Measurements from ENCODE around the gene BLCAP. TPM values are rescaled to one million over a fixed set of nuclear protein-coding genes. Genes with fewer than 3 reads are reported as not detected.

The BLCAP gene
- total and polyA plus RNA-seq, 2 experiments from 2014 or later, result 62.2 to 64.8 TPM

DNA sequence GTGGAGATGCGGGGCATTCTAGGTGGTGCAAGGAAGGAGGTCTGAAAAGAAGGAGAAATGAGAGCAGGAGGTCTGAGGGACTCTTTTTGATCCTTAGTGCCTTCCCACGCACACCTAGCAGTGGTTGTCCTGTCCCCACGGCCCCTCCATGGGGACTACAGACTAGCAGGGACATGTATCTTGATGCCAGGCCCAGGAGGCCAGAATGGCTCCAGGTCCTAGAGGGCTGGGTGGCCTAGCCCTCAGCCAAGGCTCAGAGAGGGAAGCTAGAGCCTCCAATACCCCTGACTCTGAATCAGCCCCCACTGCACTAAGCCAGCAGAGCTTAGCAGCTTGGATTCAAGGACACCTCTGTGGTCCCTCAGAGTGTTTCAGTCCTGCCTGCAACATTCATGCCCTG lies 16.7 kb upstream of the BLCAP start:
- H3F3A ChIP-seq (replicated peaks; ENCODE audit: low read depth), result no peaks in the 10 kb centered on the region
- DNase-seq (ENCODE audit: low spot score) (no peak), ATAC-seq (no peak)
- H3K4me3 ChIP-seq, result no peak overlapping the region
- no peaks in the 10 kb centered on the region for H3K36me3 ChIP-seq (ENCODE audit: insufficient read depth)
- no peak overlapping the region for H3K27ac Mint-ChIP-seq
- 0 out of 2 replicates have a peak, but pooled peaks cover under 1% of the 10 kb centered on the region for H3K4me1 ChIP-seq (ENCODE audit: insufficient read depth)
- H4K20me1 ChIP-seq (replicated peaks; ENCODE audit: insufficient read depth), result no peaks in the 10 kb centered on the region
- H3K4me1 Mint-ChIP-seq, result peaks cover 3% of the 10 kb centered on the region; the same call in 2 of the 3 replicates
- H3K36me3 Mint-ChIP-seq (ENCODE audit: low read depth), result no peaks in the 10 kb centered on the region
- H3K79me2 ChIP-seq (replicated peaks; ENCODE audit: insufficient read depth), result no peaks in the 10 kb centered on the region
- H2AFZ ChIP-seq, result no peak overlapping the region
- H3K4me3 Mint-ChIP-seq, result no peak overlapping the region
- H3K27me3 Mint-ChIP-seq (ENCODE audit: insufficient read depth, low read depth, poor library complexity), result peaks cover 7% of the 10 kb centered on the region
- no peaks in the 10 kb centered on the region for H3K9me2 ChIP-seq (ENCODE audit: insufficient read depth)
- H3K27ac ChIP-seq (ENCODE audit: low read depth), result no peak overlapping the region
- no peak overlapping the region for H3K4me2 ChIP-seq
- H3K27me3 ChIP-seq (ENCODE audit: insufficient read depth), result no peaks in the 10 kb centered on the region
- H3K9me3 Mint-ChIP-seq, result no peaks in the 10 kb centered on the region
- TF ChIP-seq, protein P1, sequence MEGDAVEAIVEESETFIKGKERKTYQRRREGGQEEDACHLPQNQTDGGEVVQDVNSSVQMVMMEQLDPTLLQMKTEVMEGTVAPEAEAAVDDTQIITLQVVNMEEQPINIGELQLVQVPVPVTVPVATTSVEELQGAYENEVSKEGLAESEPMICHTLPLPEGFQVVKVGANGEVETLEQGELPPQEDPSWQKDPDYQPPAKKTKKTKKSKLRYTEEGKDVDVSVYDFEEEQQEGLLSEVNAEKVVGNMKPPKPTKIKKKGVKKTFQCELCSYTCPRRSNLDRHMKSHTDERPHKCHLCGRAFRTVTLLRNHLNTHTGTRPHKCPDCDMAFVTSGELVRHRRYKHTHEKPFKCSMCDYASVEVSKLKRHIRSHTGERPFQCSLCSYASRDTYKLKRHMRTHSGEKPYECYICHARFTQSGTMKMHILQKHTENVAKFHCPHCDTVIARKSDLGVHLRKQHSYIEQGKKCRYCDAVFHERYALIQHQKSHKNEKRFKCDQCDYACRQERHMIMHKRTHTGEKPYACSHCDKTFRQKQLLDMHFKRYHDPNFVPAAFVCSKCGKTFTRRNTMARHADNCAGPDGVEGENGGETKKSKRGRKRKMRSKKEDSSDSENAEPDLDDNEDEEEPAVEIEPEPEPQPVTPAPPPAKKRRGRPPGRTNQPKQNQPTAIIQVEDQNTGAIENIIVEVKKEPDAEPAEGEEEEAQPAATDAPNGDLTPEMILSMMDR (conservative IDR thresholded peaks at IDR 0.05; ENCODE audit: low read depth in 2 of 2), result no peak
- no peak for TF ChIP-seq EZH2phosphoT487 (IDR thresholded peaks at IDR 0.05; ENCODE audit: unreplicated experiment)
- TF ChIP-seq ZNF114 (CRISPR knock-in tag; IDR thresholded peaks at IDR 0.05), result no peak
- no peak for TF ChIP-seq JUNB (IDR thresholded peaks at IDR 0.05; ENCODE audit: unreplicated experiment)
- no peak for TF ChIP-seq POLR2AphosphoS5 (IDR thresholded peaks at IDR 0.05; ENCODE audit: low read depth)
- TF ChIP-seq, protein P2, sequence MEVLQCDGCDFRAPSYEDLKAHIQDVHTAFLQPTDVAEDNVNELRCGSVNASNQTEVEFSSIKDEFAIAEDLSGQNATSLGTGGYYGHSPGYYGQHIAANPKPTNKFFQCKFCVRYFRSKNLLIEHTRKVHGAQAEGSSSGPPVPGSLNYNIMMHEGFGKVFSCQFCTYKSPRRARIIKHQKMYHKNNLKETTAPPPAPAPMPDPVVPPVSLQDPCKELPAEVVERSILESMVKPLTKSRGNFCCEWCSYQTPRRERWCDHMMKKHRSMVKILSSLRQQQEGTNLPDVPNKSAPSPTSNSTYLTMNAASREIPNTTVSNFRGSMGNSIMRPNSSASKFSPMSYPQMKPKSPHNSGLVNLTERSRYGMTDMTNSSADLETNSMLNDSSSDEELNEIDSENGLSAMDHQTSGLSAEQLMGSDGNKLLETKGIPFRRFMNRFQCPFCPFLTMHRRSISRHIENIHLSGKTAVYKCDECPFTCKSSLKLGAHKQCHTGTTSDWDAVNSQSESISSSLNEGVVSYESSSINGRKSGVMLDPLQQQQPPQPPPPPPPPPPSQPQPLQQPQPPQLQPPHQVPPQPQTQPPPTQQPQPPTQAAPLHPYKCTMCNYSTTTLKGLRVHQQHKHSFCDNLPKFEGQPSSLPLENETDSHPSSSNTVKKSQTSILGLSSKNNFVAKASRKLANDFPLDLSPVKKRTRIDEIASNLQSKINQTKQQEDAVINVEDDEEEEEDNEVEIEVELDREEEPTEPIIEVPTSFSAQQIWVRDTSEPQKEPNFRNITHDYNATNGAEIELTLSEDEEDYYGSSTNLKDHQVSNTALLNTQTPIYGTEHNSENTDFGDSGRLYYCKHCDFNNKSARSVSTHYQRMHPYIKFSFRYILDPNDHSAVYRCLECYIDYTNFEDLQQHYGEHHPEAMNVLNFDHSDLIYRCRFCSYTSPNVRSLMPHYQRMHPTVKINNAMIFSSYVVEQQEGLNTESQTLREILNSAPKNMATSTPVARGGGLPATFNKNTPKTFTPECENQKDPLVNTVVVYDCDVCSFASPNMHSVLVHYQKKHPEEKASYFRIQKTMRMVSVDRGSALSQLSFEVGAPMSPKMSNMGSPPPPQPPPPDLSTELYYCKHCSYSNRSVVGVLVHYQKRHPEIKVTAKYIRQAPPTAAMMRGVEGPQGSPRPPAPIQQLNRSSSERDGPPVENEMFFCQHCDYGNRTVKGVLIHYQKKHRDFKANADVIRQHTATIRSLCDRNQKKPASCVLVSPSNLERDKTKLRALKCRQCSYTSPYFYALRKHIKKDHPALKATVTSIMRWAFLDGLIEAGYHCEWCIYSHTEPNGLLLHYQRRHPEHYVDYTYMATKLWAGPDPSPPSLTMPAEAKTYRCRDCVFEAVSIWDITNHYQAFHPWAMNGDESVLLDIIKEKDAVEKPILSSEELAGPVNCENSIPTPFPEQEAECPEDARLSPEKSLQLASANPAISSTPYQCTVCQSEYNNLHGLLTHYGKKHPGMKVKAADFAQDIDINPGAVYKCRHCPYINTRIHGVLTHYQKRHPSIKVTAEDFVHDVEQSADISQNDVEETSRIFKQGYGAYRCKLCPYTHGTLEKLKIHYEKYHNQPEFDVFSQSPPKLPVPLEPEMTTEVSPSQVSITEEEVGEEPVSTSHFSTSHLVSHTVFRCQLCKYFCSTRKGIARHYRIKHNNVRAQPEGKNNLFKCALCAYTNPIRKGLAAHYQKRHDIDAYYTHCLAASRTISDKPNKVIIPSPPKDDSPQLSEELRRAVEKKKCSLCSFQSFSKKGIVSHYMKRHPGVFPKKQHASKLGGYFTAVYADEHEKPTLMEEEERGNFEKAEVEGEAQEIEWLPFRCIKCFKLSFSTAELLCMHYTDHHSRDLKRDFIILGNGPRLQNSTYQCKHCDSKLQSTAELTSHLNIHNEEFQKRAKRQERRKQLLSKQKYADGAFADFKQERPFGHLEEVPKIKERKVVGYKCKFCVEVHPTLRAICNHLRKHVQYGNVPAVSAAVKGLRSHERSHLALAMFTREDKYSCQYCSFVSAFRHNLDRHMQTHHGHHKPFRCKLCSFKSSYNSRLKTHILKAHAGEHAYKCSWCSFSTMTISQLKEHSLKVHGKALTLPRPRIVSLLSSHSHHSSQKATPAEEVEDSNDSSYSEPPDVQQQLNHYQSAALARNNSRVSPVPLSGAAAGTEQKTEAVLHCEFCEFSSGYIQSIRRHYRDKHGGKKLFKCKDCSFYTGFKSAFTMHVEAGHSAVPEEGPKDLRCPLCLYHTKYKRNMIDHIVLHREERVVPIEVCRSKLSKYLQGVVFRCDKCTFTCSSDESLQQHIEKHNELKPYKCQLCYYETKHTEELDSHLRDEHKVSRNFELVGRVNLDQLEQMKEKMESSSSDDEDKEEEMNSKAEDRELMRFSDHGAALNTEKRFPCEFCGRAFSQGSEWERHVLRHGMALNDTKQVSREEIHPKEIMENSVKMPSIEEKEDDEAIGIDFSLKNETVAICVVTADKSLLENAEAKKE (CRISPR knock-in tag; IDR thresholded peaks at IDR 0.05), result no peak
- no peak for TF ChIP-seq CREB1 (CRISPR knock-in tag; IDR thresholded peaks at IDR 0.05; ENCODE audit: low read depth)
- no peak for TF ChIP-seq ETS1 (IDR thresholded peaks at IDR 0.05)
- no peak for TF ChIP-seq EZH2 (IDR thresholded peaks at IDR 0.05; ENCODE audit: low read depth, unreplicated experiment)
- TF ChIP-seq, protein P3, sequence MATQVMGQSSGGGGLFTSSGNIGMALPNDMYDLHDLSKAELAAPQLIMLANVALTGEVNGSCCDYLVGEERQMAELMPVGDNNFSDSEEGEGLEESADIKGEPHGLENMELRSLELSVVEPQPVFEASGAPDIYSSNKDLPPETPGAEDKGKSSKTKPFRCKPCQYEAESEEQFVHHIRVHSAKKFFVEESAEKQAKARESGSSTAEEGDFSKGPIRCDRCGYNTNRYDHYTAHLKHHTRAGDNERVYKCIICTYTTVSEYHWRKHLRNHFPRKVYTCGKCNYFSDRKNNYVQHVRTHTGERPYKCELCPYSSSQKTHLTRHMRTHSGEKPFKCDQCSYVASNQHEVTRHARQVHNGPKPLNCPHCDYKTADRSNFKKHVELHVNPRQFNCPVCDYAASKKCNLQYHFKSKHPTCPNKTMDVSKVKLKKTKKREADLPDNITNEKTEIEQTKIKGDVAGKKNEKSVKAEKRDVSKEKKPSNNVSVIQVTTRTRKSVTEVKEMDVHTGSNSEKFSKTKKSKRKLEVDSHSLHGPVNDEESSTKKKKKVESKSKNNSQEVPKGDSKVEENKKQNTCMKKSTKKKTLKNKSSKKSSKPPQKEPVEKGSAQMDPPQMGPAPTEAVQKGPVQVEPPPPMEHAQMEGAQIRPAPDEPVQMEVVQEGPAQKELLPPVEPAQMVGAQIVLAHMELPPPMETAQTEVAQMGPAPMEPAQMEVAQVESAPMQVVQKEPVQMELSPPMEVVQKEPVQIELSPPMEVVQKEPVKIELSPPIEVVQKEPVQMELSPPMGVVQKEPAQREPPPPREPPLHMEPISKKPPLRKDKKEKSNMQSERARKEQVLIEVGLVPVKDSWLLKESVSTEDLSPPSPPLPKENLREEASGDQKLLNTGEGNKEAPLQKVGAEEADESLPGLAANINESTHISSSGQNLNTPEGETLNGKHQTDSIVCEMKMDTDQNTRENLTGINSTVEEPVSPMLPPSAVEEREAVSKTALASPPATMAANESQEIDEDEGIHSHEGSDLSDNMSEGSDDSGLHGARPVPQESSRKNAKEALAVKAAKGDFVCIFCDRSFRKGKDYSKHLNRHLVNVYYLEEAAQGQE (IDR thresholded peaks at IDR 0.05; ENCODE audit: unreplicated experiment), result no peak
- TF ChIP-seq NANOG (IDR thresholded peaks at IDR 0.05; ENCODE audit: borderline replicate concordance), result no peak
- TF ChIP-seq ZNF331 (CRISPR knock-in tag; IDR thresholded peaks at IDR 0.05; ENCODE audit: low read depth), result no peak

Measured in GM23338 (cell line).